K562 (cell line): ENCODE measurements around the gene TMEM100. TPM values are rescaled to one million over a fixed set of nuclear protein-coding genes. Genes with fewer than 3 reads are reported as not detected.

ENCODE experiments used
- CUX1 ChIP-seq: fragments of 200-800 bp; sonication (Bioruptor generic); IDR thresholded peaks from 2 replicates; pipeline ENCODE4 v1.6.1; 2016; ENCODE audit warnings: missing genetic modification characterization, missing compliant biosample characterization
- DMBX1 ChIP-seq: fragments of 250-450 bp; sonication (Bioruptor Pico); IDR thresholded peaks from 2 replicates; pipeline ENCODE4 v1.8.0; 2022; ENCODE audit warnings: inconsistent platforms, mild to moderate bottlenecking, moderate library complexity, borderline replicate concordance
- KAT2B ChIP-seq: IDR thresholded peaks from one replicate; pipeline ENCODE4 v1.6.1; 2012; ENCODE audit warnings: low read depth, mild to moderate bottlenecking, control low read depth, inconsistent platforms, low read length, moderate library complexity
- SFPQ ChIP-seq: fragments of 200-400 bp; formaldehyde crosslinking; IDR thresholded peaks from 2 replicates; pipeline ENCODE4 v1.6.1; 2017; ENCODE audit warnings: mild to moderate bottlenecking, low read depth, low read length, moderate library complexity
- U2AF1 ChIP-seq: fragments of 200-400 bp; formaldehyde crosslinking; optimal IDR thresholded peaks from 2 replicates; pipeline ENCODE3; 2017; ENCODE audit warnings: mild to moderate bottlenecking, low read depth, low read length, moderate library complexity
- ZNF41 ChIP-seq: fragments of 250-450 bp; sonication (Bioruptor Pico); conservative IDR thresholded peaks from 2 replicates; pipeline ENCODE4 v1.4.0; 2020; ENCODE audit warnings: mild to moderate bottlenecking
- ZNF57 ChIP-seq: fragments of 450-650 bp; formaldehyde crosslinking; IDR thresholded peaks from 2 replicates; pipeline ENCODE4 v1.4.0; 2020; ENCODE audit warnings: mild to moderate bottlenecking, moderate library complexity
- ZNF766 ChIP-seq: fragments of 200-800 bp; sonication (Bioruptor generic); conservative IDR thresholded peaks from 2 replicates; pipeline ENCODE4 v1.6.1; 2016; ENCODE audit warnings: missing genetic modification characterization, missing compliant biosample characterization
- polyA plus RNA-seq, 8 experiments: library from polyadenylated mRNA; depleted of rRNA in 4 of 8; stranded (reverse) in 5 of 8; unstranded in 3 of 8; fragments of >200 nt; fragmentation: Nextera tagmentation in 2 of 8; fragmentation: Illumina TruSeq in 1 of 8; extraction: Ambion mirVana in 2 of 8; extraction: Trizol in 1 of 8; gene quantifications; 2 replicates each; pipeline versions ENCODE4 v1.2.1 to v1.2.3, GENCODE V29; 2011 to 2014; ENCODE audit warnings: inconsistent platforms in 1 of 8, missing spikeins in 1 of 8
- total RNA-seq, 7 experiments: library from RNA; depleted of rRNA in 6 of 7; stranded (reverse); fragments of >200 nt in 6 of 7; fragmentation: Illumina TruSeq in 2 of 7; extraction: Trizol in 2 of 7; gene quantifications; 2 replicates each; pipeline versions ENCODE4 v1.2.1 to v1.2.3, GENCODE V29; 2011 to 2021; ENCODE audit warnings: low replicate concordance in 1 of 7
- TF ChIP-seq, protein P1 (sequence below): fragments of 450-650 bp; IDR thresholded peaks from 2 replicates; pipeline ENCODE4 v1.7.1; 2018; ENCODE audit warnings: mild to moderate bottlenecking, low read depth; ENCODE audit not compliant: partially characterized antibody
- TF ChIP-seq, protein P2 (sequence below): fragments of 450-650 bp; conservative IDR thresholded peaks from 2 replicates; pipeline ENCODE4 v1.6.1; 2016; ENCODE audit warnings: missing genetic modification characterization, low read depth, mild to moderate bottlenecking, control low read depth, missing compliant biosample characterization
- TF ChIP-seq, protein P3 (sequence below): fragments of 450-650 bp; formaldehyde crosslinking; IDR thresholded peaks from 2 replicates; pipeline ENCODE4 v1.4.0; 2020; ENCODE audit warnings: mild to moderate bottlenecking, moderate library complexity

TMEM100 gene
- total and polyA plus RNA-seq, 9 of the 15 experiments (the other 6 are each of a cell fraction or from before 2014, with no cell fraction given) = 0.12 to 0.50 (median 0.19) TPM

- TF ChIP-seq, protein P1, sequence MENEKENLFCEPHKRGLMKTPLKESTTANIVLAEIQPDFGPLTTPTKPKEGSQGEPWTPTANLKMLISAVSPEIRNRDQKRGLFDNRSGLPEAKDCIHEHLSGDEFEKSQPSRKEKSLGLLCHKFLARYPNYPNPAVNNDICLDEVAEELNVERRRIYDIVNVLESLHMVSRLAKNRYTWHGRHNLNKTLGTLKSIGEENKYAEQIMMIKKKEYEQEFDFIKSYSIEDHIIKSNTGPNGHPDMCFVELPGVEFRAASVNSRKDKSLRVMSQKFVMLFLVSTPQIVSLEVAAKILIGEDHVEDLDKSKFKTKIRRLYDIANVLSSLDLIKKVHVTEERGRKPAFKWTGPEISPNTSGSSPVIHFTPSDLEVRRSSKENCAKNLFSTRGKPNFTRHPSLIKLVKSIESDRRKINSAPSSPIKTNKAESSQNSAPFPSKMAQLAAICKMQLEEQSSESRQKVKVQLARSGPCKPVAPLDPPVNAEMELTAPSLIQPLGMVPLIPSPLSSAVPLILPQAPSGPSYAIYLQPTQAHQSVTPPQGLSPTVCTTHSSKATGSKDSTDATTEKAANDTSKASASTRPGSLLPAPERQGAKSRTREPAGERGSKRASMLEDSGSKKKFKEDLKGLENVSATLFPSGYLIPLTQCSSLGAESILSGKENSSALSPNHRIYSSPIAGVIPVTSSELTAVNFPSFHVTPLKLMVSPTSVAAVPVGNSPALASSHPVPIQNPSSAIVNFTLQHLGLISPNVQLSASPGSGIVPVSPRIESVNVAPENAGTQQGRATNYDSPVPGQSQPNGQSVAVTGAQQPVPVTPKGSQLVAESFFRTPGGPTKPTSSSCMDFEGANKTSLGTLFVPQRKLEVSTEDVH = no peak
- TF ChIP-seq U2AF1 = no peak
- no peak for TF ChIP-seq CUX1
- no peak for TF ChIP-seq DMBX1 (CRISPR knock-in tag)
- TF ChIP-seq SFPQ = no peak
- TF ChIP-seq KAT2B = no peak
- TF ChIP-seq ZNF57 (CRISPR knock-in tag) = no peak
- TF ChIP-seq, protein P2, sequence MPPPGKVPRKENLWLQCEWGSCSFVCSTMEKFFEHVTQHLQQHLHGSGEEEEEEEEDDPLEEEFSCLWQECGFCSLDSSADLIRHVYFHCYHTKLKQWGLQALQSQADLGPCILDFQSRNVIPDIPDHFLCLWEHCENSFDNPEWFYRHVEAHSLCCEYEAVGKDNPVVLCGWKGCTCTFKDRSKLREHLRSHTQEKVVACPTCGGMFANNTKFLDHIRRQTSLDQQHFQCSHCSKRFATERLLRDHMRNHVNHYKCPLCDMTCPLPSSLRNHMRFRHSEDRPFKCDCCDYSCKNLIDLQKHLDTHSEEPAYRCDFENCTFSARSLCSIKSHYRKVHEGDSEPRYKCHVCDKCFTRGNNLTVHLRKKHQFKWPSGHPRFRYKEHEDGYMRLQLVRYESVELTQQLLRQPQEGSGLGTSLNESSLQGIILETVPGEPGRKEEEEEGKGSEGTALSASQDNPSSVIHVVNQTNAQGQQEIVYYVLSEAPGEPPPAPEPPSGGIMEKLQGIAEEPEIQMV (tag) = no peak
- TF ChIP-seq, protein P3, sequence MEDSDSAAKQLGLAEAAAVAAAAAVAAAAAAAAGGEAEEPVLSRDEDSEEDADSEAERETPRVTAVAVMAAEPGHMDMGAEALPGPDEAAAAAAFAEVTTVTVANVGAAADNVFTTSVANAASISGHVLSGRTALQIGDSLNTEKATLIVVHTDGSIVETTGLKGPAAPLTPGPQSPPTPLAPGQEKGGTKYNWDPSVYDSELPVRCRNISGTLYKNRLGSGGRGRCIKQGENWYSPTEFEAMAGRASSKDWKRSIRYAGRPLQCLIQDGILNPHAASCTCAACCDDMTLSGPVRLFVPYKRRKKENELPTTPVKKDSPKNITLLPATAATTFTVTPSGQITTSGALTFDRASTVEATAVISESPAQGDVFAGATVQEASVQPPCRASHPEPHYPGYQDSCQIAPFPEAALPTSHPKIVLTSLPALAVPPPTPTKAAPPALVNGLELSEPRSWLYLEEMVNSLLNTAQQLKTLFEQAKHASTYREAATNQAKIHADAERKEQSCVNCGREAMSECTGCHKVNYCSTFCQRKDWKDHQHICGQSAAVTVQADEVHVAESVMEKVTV (CRISPR knock-in tag) = no peak
- TF ChIP-seq ZNF766 (CRISPR knock-in tag) = no peak
- no peak for TF ChIP-seq ZNF41
These were observed 34.0 kb upstream of the TMEM100 start (continued) for GRCh38 chr17:55756689-55757088.
